Transverse colon (tissue), 4 donors: Measurements from ENCODE around the gene UBAP2. TPM values are rescaled to one million over a fixed set of nuclear protein-coding genes. Genes with fewer than 3 reads are reported as not detected.

Experiments used
- DNase-seq: peaks from one replicate; pipeline ENCODE4 v3.0.0-alpha.2; 2019
- H3K27ac ChIP-seq, 4 donors: fragments of 200-600 bp; sonication (generic); 2 replicates each; pipeline ENCODE4 v1.5.1; 2016 to 2018; ENCODE audit warnings: inconsistent platforms in 4 of 4
- H3K27me3 ChIP-seq: fragments of 200-600 bp; sonication (generic); 2 replicates; pipeline ENCODE4 v1.5.1; 2017; ENCODE audit warnings: inconsistent platforms
- H3K36me3 ChIP-seq, 4 donors: fragments of 200-600 bp; sonication (generic); 2 replicates each; pipeline ENCODE4 v1.5.1; 2017 to 2019; ENCODE audit warnings: inconsistent platforms in 4 of 4
- H3K4me1 ChIP-seq, 4 donors: fragments of 200-600 bp; sonication (generic); 2 replicates each; pipeline ENCODE4 v1.5.1; 2017 to 2020; ENCODE audit warnings: inconsistent platforms in 4 of 4
- H3K4me3 ChIP-seq, 4 donors: fragments of 200-600 bp; sonication (generic); 1 replicate in 1 of 4; 2 replicates in 3 of 4; pipeline versions ENCODE4 v1.5.1 to v1.6.1; 2017 to 2019; ENCODE audit warnings: inconsistent platforms in 4 of 4
- H3K9me3 ChIP-seq, 2 donors: fragments of 200-600 bp; sonication (generic); 2 replicates each; pipeline ENCODE4 v1.5.1; 2017 to 2019; ENCODE audit warnings: inconsistent platforms in 2 of 2
- EP300 ChIP-seq: sonication (generic); formaldehyde crosslinking; IDR thresholded peaks from one replicate; pipeline ENCODE4 v1.6.1; 2017; ENCODE audit warnings: antibody characterized with exemption, low read depth
- POLR2A ChIP-seq: fragments of 450-650 bp; IDR thresholded peaks from one replicate; pipeline ENCODE4 v1.6.1; 2016; ENCODE audit warnings: antibody characterized with exemption, mild to moderate bottlenecking, moderate library complexity
- POLR2AphosphoS5 ChIP-seq, 3 donors: sonication (generic); formaldehyde crosslinking; IDR thresholded peaks; one replicate each; pipeline ENCODE4 v1.6.1; 2016; ENCODE audit warnings: antibody characterized with exemption in 3 of 3
- WGBS, 2 donors: methylation state at CpG; one replicate each; pipeline ENCODE4 v1.1.5; 2018; ENCODE audit warnings: low coverage in 1 of 2; 5-methylcytosine and 5-hydroxymethylcytosine counted together
- in situ Hi-C, 4 donors: fragments of 200-750 bp; cut with MboI; loops; one replicate each; pipeline versions ENCODE4 v1.15.0 to v1.15.1; 2017; ENCODE audit warnings: low sequenced_read_pairs in 3 of 4, low pct_ligation_motif_present in 1 of 4, low pct_unique_long_range_greater_than_20kb in 1 of 4
- intact Hi-C: fragments of 100-400 bp; cut with DNase I; formaldehyde crosslinking; loops from one replicate; pipeline ENCODE4 v1.15.1; 2023; ENCODE audit warnings: low total_unique reads
- total RNA-seq, 4 donors: library from RNA; depleted of rRNA; stranded (reverse); fragments of >200 nt; gene quantifications; one replicate each; pipeline ENCODE4 v1.1.0, GENCODE V29; 2016
- TF ChIP-seq, protein P1 (sequence below), 5 experiments: fragments of 200-600 bp in 3 of 5; fragments of 450-650 bp in 2 of 5; sonication (generic) in 3 of 5; IDR thresholded peaks; 1 replicate in 2 of 5; 2 replicates in 3 of 5; pipeline ENCODE4 v1.5.1; 2016 to 2017; ENCODE audit warnings: antibody characterized with exemption in 5 of 5, inconsistent platforms in 3 of 5, mild to moderate bottlenecking in 2 of 5, moderate library complexity in 1 of 5

The UBAP2 gene
- total RNA-seq, 4 donors from 2014 or later, result 22.5 to 52.1 (median 31.7) TPM

DNA sequence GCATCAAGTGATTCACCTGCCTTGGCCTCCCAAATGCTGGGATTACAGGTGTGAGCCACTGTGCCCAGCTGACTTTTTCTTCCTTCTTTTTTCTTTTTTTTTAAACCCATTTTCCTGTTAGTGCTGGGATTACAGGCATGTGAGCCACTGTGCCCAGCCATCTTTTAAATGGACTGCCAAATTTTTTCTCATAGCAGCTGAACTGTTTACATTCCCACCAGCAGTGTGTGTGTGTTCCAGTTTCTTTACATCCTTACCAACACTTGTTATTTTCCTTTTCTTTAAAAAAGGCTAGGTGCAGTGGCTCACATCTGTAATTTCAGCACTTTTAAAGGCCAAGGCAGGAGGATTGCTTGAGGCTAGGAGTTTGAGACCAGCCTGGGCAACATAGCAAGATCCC, 154.8 kb downstream of the UBAP2 start:
- in situ Hi-C loops, result no loop called here
- no peaks in the 10 kb centered on the region for H3K27me3 ChIP-seq
- H3K27ac ChIP-seq, result no peak overlapping the region
- TF ChIP-seq POLR2AphosphoS5 (IDR thresholded peaks at IDR 0.05), result no peak
- TF ChIP-seq, protein P1, sequence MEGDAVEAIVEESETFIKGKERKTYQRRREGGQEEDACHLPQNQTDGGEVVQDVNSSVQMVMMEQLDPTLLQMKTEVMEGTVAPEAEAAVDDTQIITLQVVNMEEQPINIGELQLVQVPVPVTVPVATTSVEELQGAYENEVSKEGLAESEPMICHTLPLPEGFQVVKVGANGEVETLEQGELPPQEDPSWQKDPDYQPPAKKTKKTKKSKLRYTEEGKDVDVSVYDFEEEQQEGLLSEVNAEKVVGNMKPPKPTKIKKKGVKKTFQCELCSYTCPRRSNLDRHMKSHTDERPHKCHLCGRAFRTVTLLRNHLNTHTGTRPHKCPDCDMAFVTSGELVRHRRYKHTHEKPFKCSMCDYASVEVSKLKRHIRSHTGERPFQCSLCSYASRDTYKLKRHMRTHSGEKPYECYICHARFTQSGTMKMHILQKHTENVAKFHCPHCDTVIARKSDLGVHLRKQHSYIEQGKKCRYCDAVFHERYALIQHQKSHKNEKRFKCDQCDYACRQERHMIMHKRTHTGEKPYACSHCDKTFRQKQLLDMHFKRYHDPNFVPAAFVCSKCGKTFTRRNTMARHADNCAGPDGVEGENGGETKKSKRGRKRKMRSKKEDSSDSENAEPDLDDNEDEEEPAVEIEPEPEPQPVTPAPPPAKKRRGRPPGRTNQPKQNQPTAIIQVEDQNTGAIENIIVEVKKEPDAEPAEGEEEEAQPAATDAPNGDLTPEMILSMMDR (IDR thresholded peaks at IDR 0.05), result no peak
- no peak for TF ChIP-seq EP300
- TF ChIP-seq POLR2A, result no peak
- no peak for DNase-seq
- intact Hi-C loops, result no loop called here
- no peaks in the 10 kb centered on the region for H3K4me1 ChIP-seq
- H3K36me3 ChIP-seq, result no peaks in the 10 kb centered on the region
- no peak overlapping the region for H3K4me3 ChIP-seq
- no peaks in the 10 kb centered on the region for H3K9me3 ChIP-seq

- Histone ChIP-seq H3K36me3 (peaks cover 0 to 4% (median 0%) of the 10 kb centered on the region in 4 donors), H3K4me3 (no peak overlapping the region), H3K9me3 (no peaks in the 10 kb centered on the region), H3K27me3 (no peaks in the 10 kb centered on the region), H3K4me1 (peaks cover 11 to 24% (median 18%) of the 10 kb centered on the region in 4 donors), H3K27ac (no peak overlapping the region)
- 70 to 72% methylated on average over 2 of the region's 2 CpGs for WGBS, 2 donors
- intact Hi-C loops, result no loop called here
- no peak for TF ChIP-seq EP300
- TF ChIP-seq POLR2AphosphoS5 (IDR thresholded peaks at IDR 0.05), result no peak
- no peak for TF ChIP-seq POLR2A
- TF ChIP-seq, protein P1 (IDR thresholded peaks at IDR 0.05), result no peak
- in situ Hi-C loops, result no loop called here
- no peak for DNase-seq
These were observed 162.7 kb downstream of the UBAP2 start for GRCh38 chr9:33885948-33886347.

DNA sequence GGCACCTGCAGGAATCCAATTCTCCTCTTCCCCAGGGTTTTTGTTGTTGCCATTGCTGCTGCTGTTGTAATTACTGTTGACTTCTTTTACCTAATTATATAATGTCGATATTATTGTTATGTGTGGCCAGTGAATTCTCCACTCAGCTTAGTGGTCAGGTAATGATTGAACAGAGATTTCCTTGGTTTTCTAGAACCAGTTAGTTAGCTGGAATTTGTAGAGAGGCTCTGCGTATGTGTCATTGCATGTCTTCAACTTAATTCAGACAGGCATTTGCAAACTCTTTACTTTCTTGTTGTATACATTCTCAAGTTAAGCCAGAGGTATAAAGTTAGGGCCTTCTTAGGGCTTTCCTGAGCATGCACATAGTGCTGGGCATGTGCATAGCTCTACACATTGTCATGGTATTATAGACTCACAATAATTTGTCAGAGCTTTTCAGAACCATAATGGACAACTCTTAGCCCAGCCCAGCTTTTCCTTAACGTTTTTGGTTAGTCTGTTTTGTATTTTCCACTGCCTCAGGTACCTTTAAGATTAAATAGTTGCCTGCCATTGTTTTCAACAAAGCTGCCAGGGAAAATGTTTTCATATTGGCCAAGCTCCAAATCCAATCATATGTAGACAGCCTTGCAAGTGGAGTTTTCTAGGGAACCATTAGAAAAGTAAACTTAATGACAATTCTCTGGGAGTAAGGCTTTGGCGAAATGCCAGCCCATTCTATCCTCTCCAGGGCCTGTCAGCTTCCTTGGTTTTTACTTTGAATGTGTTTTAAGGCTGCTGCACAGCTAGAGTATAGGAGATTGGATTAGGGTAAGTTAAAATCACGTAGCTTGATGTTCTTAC, 163.6 kb downstream of the UBAP2 start:
- Histone ChIP-seq H3K36me3 (peaks cover 0 to 4% (median 0%) of the 10 kb centered on the region in 4 donors), H3K27me3 (no peaks in the 10 kb centered on the region), H3K4me3 (no peak overlapping the region), H3K9me3 (no peaks in the 10 kb centered on the region), H3K4me1 (peaks cover 11 to 24% (median 18%) of the 10 kb centered on the region in 4 donors), H3K27ac (no peak overlapping the region)
- TF ChIP-seq POLR2A (no peak), POLR2AphosphoS5 (IDR thresholded peaks at IDR 0.05) (no peak), EP300 (no peak)
- TF ChIP-seq, protein P1 (IDR thresholded peaks at IDR 0.05), result no peak
- intact Hi-C loops (no loop called here), in situ Hi-C loops (no loop called here)
- DNase-seq, result peak; percentile 26
- WGBS, 2 donors, result 49 to 51% methylated on average over 4 to 5 of the region's 5 CpGs

- WGBS, 2 donors, result 30 to 41% methylated on average over 1 of the region's 1 CpG
- no peak for DNase-seq
- H3K4me3 ChIP-seq, result no peak overlapping the region
- intact Hi-C loops (no loop called here), in situ Hi-C loops (no loop called here)
- no peaks in the 10 kb centered on the region for H3K9me3 ChIP-seq
- H3K27me3 ChIP-seq, result no peaks in the 10 kb centered on the region
- TF ChIP-seq POLR2A (no peak), POLR2AphosphoS5 (IDR thresholded peaks at IDR 0.05) (no peak), EP300 (no peak)
- TF ChIP-seq, protein P1 (IDR thresholded peaks at IDR 0.05), result no peak
- peaks cover 14 to 44% (median 31%) of the 10 kb centered on the region in 4 donors for H3K4me1 ChIP-seq
- H3K36me3 ChIP-seq, result no peaks in the 10 kb centered on the region
- H3K27ac ChIP-seq, result no peak overlapping the region
These were observed 167.1 kb downstream of the UBAP2 start for GRCh38 chr9:33881635-33882034.
